K562 (cell line): ENCODE measurements around the gene NDUFAF2. TPM values are rescaled to one million over a fixed set of nuclear protein-coding genes. Genes with fewer than 3 reads are reported as not detected.

ENCODE experiments used
- BMI1 ChIP-seq: fragments of 150-350 bp; IDR thresholded peaks from 2 replicates; pipeline ENCODE4 v1.6.1; 2014; ENCODE audit warnings: low read length
- CAMTA2 ChIP-seq: fragments of 250-450 bp; sonication (Bioruptor Pico); conservative IDR thresholded peaks from 2 replicates; pipeline ENCODE4 v1.5.1; 2022
- CBX1 ChIP-seq: sonication (generic); IDR thresholded peaks from 2 replicates; pipeline ENCODE4 v1.6.1; 2016; ENCODE audit warnings: antibody characterized with exemption, low read depth, mild to moderate bottlenecking
- CHD7 ChIP-seq: fragments of 200-600 bp; sonication (generic); IDR thresholded peaks from one replicate; pipeline ENCODE4 v1.6.1; 2012; ENCODE audit warnings: mild to moderate bottlenecking, low read depth, low read length, inconsistent platforms
- E2F4 ChIP-seq: sonication (generic); formaldehyde crosslinking; IDR thresholded peaks from 2 replicates; pipeline ENCODE4 v1.8.0; 2022; ENCODE audit warnings: mild to moderate bottlenecking, low read depth, missing genetic modification reagents
- GTF2A2 ChIP-seq: IDR thresholded peaks from 2 replicates; pipeline ENCODE4 v1.6.1; 2016; ENCODE audit warnings: mild to moderate bottlenecking, missing genetic modification characterization, missing compliant biosample characterization
- HNRNPL ChIP-seq: fragments of 200-400 bp; formaldehyde crosslinking; IDR thresholded peaks from 2 replicates; pipeline ENCODE4 v1.6.1; 2017; ENCODE audit warnings: low read depth, mild to moderate bottlenecking, low read length
- KAT7 ChIP-seq: sonication (generic); formaldehyde crosslinking; IDR thresholded peaks from 2 replicates; pipeline ENCODE4 v1.8.0; 2022; ENCODE audit warnings: missing genetic modification reagents, mild to moderate bottlenecking, borderline replicate concordance
- LEF1 ChIP-seq: fragments of 450-650 bp; IDR thresholded peaks from 2 replicates; pipeline ENCODE4 v1.6.1; 2016; ENCODE audit warnings: mild to moderate bottlenecking
- MED1 ChIP-seq: sonication (generic); formaldehyde crosslinking; IDR thresholded peaks from 2 replicates; pipeline ENCODE4 v1.8.1; 2023; ENCODE audit warnings: missing genetic modification reagents, borderline replicate concordance
- MEIS2 ChIP-seq: fragments of 450-650 bp; IDR thresholded peaks from 2 replicates; pipeline ENCODE4 v1.6.1; 2014; ENCODE audit warnings: mild to moderate bottlenecking; ENCODE audit not compliant: partially characterized antibody
- MITF ChIP-seq: IDR thresholded peaks from 2 replicates; pipeline ENCODE4 v1.6.1; 2014; ENCODE audit warnings: antibody characterized with exemption
- MTA3 ChIP-seq: fragments of 450-650 bp; formaldehyde crosslinking; IDR thresholded peaks from 2 replicates; pipeline ENCODE4 v1.6.1; 2017; ENCODE audit warnings: mild to moderate bottlenecking, borderline replicate concordance
- NFIC ChIP-seq: fragments of 450-650 bp; IDR thresholded peaks from 2 replicates; pipeline ENCODE4 v1.6.1; 2017; ENCODE audit warnings: mild to moderate bottlenecking, inconsistent platforms
- POLR2AphosphoS2 ChIP-seq: IDR thresholded peaks from 2 replicates; pipeline ENCODE4 v1.6.1; 2012; ENCODE audit warnings: low read length, improper control_type of control experiment
- ZNF41 ChIP-seq: fragments of 250-450 bp; sonication (Bioruptor Pico); conservative IDR thresholded peaks from 2 replicates; pipeline ENCODE4 v1.4.0; 2020; ENCODE audit warnings: mild to moderate bottlenecking
- ZNF507 ChIP-seq: conservative IDR thresholded peaks from 2 replicates; pipeline ENCODE4 v1.6.1; 2017; ENCODE audit warnings: missing genetic modification characterization, missing compliant biosample characterization
- ZNF830 ChIP-seq: fragments of 250-450 bp; sonication (Bioruptor Pico); IDR thresholded peaks from 2 replicates; pipeline ENCODE4 v1.5.0; 2021; ENCODE audit warnings: mild to moderate bottlenecking
- polyA plus RNA-seq, 8 experiments: library from polyadenylated mRNA; depleted of rRNA in 4 of 8; stranded (reverse) in 5 of 8; unstranded in 3 of 8; fragments of >200 nt; fragmentation: Nextera tagmentation in 2 of 8; fragmentation: Illumina TruSeq in 1 of 8; extraction: Ambion mirVana in 2 of 8; extraction: Trizol in 1 of 8; gene quantifications; 2 replicates each; pipeline versions ENCODE4 v1.2.1 to v1.2.3, GENCODE V29; 2011 to 2014; ENCODE audit warnings: inconsistent platforms in 1 of 8, missing spikeins in 1 of 8
- total RNA-seq, 7 experiments: library from RNA; depleted of rRNA in 6 of 7; stranded (reverse); fragments of >200 nt in 6 of 7; fragmentation: Illumina TruSeq in 2 of 7; extraction: Trizol in 2 of 7; gene quantifications; 2 replicates each; pipeline versions ENCODE4 v1.2.1 to v1.2.3, GENCODE V29; 2011 to 2021; ENCODE audit warnings: low replicate concordance in 1 of 7

Gene NDUFAF2
- total and polyA plus RNA-seq, 9 of the 15 experiments (the other 6 are each of a cell fraction or from before 2014, with no cell fraction given), result 56.0 to 155 (median 95.9) TPM

GRCh38 chr5:60978968-60979367 lies 34.0 kb downstream of the NDUFAF2 start (continued):
- no peak for TF ChIP-seq CHD7
- no peak for TF ChIP-seq CBX1
- peak; percentile 99 for TF ChIP-seq MEIS2
- TF ChIP-seq MTA3, result no peak; the same call in 1 of the 2 replicates
- no peak for TF ChIP-seq POLR2AphosphoS2
- no peak for TF ChIP-seq MITF
- no peak for TF ChIP-seq E2F4 (CRISPR knock-in tag)
- TF ChIP-seq GTF2A2 (tag), result no peak
- no peak for TF ChIP-seq MED1 (CRISPR knock-in tag)
- TF ChIP-seq ZNF830 (CRISPR knock-in tag), result no peak
- TF ChIP-seq ZNF507 (tag), result no peak
- peak; percentile 84 for TF ChIP-seq NFIC
- no peak for TF ChIP-seq BMI1
- peak; percentile 93 for TF ChIP-seq LEF1
- no peak for TF ChIP-seq CAMTA2
- TF ChIP-seq KAT7 (CRISPR knock-in tag), result no peak
- TF ChIP-seq ZNF41 (CRISPR knock-in tag), result no peak
- TF ChIP-seq HNRNPL, result no peak
